ENCODE results near the gene NOC2L. TPM values are rescaled to one million over a fixed set of nuclear protein-coding genes. Genes with fewer than 3 reads are reported as not detected.

The NOC2L gene
- total RNA-seq, 1 experiment from 2014 or later: 130 TPM

GRCh38 chr1:963301-963651 lies 4.2 kb upstream of the NOC2L start:
- no peak overlapping the region for H3K27ac Mint-ChIP-seq
- H2BK120ac ChIP-seq (ENCODE audit: low read depth, low read length, poor library complexity, severe bottlenecking): no peak overlapping the region
- no peaks in the 10 kb centered on the region; a peak in 1 of 5 replicates for H3K9me3 Mint-ChIP-seq
- no peaks in the 10 kb centered on the region for H4K20me1 ChIP-seq (ENCODE audit: control insufficient read depth, insufficient read depth, insufficient read length)
- H3K14ac ChIP-seq (ENCODE audit: insufficient read depth, low read length): no peak overlapping the region
- H3K4me3 Mint-ChIP-seq: no peak overlapping the region
- no peak overlapping the region for H3T11ph ChIP-seq (ENCODE audit: low read length)
- peaks cover 34% of the 10 kb centered on the region for H3K27me3 Mint-ChIP-seq (ENCODE audit: low read depth)
- H3K4me1 ChIP-seq (ENCODE audit: insufficient read depth, low read length): no peaks in the 10 kb centered on the region
- peaks cover 4% of the 10 kb centered on the region for H3K79me1 ChIP-seq (ENCODE audit: insufficient read depth, low read depth, low read length, poor library complexity, severe bottlenecking)
- no peak for DNase-seq
- H2AFZ ChIP-seq (ENCODE audit: low read length): no peak overlapping the region
- H3K18ac ChIP-seq (ENCODE audit: insufficient read length, low read depth, low read length): no peak overlapping the region
- H3K4ac ChIP-seq (ENCODE audit: low read depth, low read length): no peak overlapping the region
- WGBS (ENCODE audit: extremely low coverage, insufficient read length, low lambda C conversion rate): no CpG with 5 or more reads among the region's 16 CpGs
- no peak overlapping the region for H3K23ac ChIP-seq (ENCODE audit: insufficient read length, low read depth, low read length)
- H3K4me1 Mint-ChIP-seq: peaks cover 2 to 3% of the 10 kb centered on the region in 2 experiments; a peak in 3 of 4 replicates
- H2BK20ac ChIP-seq (ENCODE audit: low read depth, low read length, poor library complexity, severe bottlenecking): no peak overlapping the region
- H4K8ac ChIP-seq (replicated peaks; ENCODE audit: insufficient read length, low read depth, low read length): no peak overlapping the region
- peaks cover 0 to 28% (median 26%) of the 10 kb centered on the region in 3 experiments; a peak in 6 of 7 replicates for H3K36me3 Mint-ChIP-seq (ENCODE audit: insufficient read depth in 1 of 3, low read depth in 3 of 3)
- H4K5ac ChIP-seq (ENCODE audit: insufficient read length, low read depth, low read length): no peak overlapping the region
- H4K91ac ChIP-seq (ENCODE audit: insufficient read length, low read depth, low read length): no peak overlapping the region
- H3K4me2 ChIP-seq (ENCODE audit: insufficient read depth, insufficient read length, low read length): no peak overlapping the region
- H2BK15ac ChIP-seq (ENCODE audit: low read depth, low read length): no peak overlapping the region
- no peak overlapping the region for H2BK12ac ChIP-seq (ENCODE audit: insufficient read length, low read depth, low read length)
- no peak overlapping the region for H3K9ac ChIP-seq (ENCODE audit: extremely low read depth, insufficient read length, low read length)
- no peak overlapping the region for H3K56ac ChIP-seq (ENCODE audit: insufficient read length, low read depth, low read length)
- peaks cover 4% of the 10 kb centered on the region; the same call in 1 of the 2 replicates for H3K27me3 ChIP-seq (ENCODE audit: insufficient read depth, low read length)
- TF ChIP-seq, protein P1, sequence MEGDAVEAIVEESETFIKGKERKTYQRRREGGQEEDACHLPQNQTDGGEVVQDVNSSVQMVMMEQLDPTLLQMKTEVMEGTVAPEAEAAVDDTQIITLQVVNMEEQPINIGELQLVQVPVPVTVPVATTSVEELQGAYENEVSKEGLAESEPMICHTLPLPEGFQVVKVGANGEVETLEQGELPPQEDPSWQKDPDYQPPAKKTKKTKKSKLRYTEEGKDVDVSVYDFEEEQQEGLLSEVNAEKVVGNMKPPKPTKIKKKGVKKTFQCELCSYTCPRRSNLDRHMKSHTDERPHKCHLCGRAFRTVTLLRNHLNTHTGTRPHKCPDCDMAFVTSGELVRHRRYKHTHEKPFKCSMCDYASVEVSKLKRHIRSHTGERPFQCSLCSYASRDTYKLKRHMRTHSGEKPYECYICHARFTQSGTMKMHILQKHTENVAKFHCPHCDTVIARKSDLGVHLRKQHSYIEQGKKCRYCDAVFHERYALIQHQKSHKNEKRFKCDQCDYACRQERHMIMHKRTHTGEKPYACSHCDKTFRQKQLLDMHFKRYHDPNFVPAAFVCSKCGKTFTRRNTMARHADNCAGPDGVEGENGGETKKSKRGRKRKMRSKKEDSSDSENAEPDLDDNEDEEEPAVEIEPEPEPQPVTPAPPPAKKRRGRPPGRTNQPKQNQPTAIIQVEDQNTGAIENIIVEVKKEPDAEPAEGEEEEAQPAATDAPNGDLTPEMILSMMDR (conservative IDR thresholded peaks at IDR 0.05): no peak
- H3K79me2 ChIP-seq (ENCODE audit: insufficient read depth, low read length): peaks cover 5% of the 10 kb centered on the region; the same call in 1 of the 2 replicates
- H3K27ac ChIP-seq (ENCODE audit: insufficient read length, low read depth, low read length): no peak overlapping the region
- no peak overlapping the region for H2AK5ac ChIP-seq (ENCODE audit: insufficient read length, low read length)
- H3K23me2 ChIP-seq (ENCODE audit: insufficient read length, low read depth, low read length, poor library complexity, severe bottlenecking): peaks cover 12% of the 10 kb centered on the region
- H3K9me3 ChIP-seq (ENCODE audit: control insufficient read depth, low read depth, low read length): no peaks in the 10 kb centered on the region
- no peak overlapping the region for H2BK5ac ChIP-seq (ENCODE audit: insufficient read length, low read length)

Measured in H9 (cell line).